A549 (cell line): ENCODE data around the gene SLC25A31. TPM values are rescaled to one million over a fixed set of nuclear protein-coding genes. Genes with fewer than 3 reads are reported as not detected.

Experiments used
- ATAC-seq, 2 experiments: fragments of 200-7000 bp in 1 of 2; fragments of >200 bp in 1 of 2; cut with Nextera tagmentation in 1 of 2; cut with Tn5 transposase in 1 of 2; 3 replicates each; pipeline versions ENCODE4 v1.8.0 to v1.9.1; 2018 to 2020; ENCODE audit warnings: mild to moderate bottlenecking in 1 of 2, moderate library complexity in 1 of 2
- CTCF ChIA-PET: fragments of 300-600 bp; sonication (Branson Sonifier 250); formaldehyde crosslinking; extraction: SDS; loops from one replicate; lab custom pipeline; 2021; ENCODE audit warnings: antibody characterized with exemption, inconsistent platforms; lab: Yijun Ruan, JAX
- POLR2A ChIA-PET: fragments of 350-600 bp; formaldehyde crosslinking; extraction: SDS; loops from one replicate; lab custom pipeline; 2021; ENCODE audit warnings: antibody characterized with exemption, inconsistent platforms; lab: Yijun Ruan, JAX
- DNase-seq, 2 experiments: peaks; one replicate each; pipeline versions ENCODE4 v3.0.0 to v3.0.0-alpha.2; 2011 to 2016; ENCODE audit warnings: low read depth in 1 of 2, low spot score in 1 of 2
- FAIRE-seq: peaks from 2 replicates; lab custom pipeline; 2011; peaks lifted over from hg19 to GRCh38; lab: Jason Lieb, UNC
- H3K27ac ChIP-seq, 2 experiments: fragments of >200 bp; sonication (Bioruptor Twin); formaldehyde crosslinking; 3 replicates each; pipeline ENCODE4 v1.5.1; 2016 to 2017
- H3K4me1 ChIP-seq: fragments of >200 bp; sonication (Bioruptor Twin); formaldehyde crosslinking; 3 replicates; pipeline ENCODE4 v1.6.1; 2016
- H3K4me2 ChIP-seq: fragments of >200 bp; sonication (Bioruptor Twin); formaldehyde crosslinking; 3 replicates; pipeline ENCODE4 v1.6.1; 2016
- H3K4me3 ChIP-seq: fragments of >200 bp; sonication (Bioruptor Twin); formaldehyde crosslinking; 3 replicates; pipeline ENCODE4 v1.5.1; 2016
- H3K9me3 ChIP-seq: fragments of >200 bp; sonication (Bioruptor Twin); formaldehyde crosslinking; 3 replicates; pipeline ENCODE4 v1.6.1; 2016
- CBX2 ChIP-seq: fragments of 200-600 bp; sonication (generic); IDR thresholded peaks from 2 replicates; pipeline ENCODE4 v1.6.1; 2016; ENCODE audit warnings: low read depth, mild to moderate bottlenecking, borderline replicate concordance
- CBX8 ChIP-seq: fragments of 200-600 bp; sonication (generic); IDR thresholded peaks from 2 replicates; pipeline ENCODE4 v1.6.1; 2016
- CEBPB ChIP-seq, 2 experiments: fragments of >200 bp in 1 of 2; sonication (Bioruptor Twin) in 1 of 2; formaldehyde crosslinking in 1 of 2; IDR thresholded peaks; 2 replicates each; pipeline ENCODE4 v1.6.1; 2012 to 2016
- CHD2 ChIP-seq: fragments of 150-350 bp; IDR thresholded peaks from 2 replicates; pipeline ENCODE4 v1.6.1; 2014; ENCODE audit warnings: low read length; ENCODE audit not compliant: partially characterized antibody
- EHF ChIP-seq: fragments of 250-450 bp; sonication (Bioruptor Pico); IDR thresholded peaks from 2 replicates; pipeline ENCODE4 v1.5.0; 2020; ENCODE audit warnings: mild to moderate bottlenecking
- EHMT2 ChIP-seq: fragments of 200-600 bp; sonication (generic); IDR thresholded peaks from 2 replicates; pipeline ENCODE4 v1.6.1; 2016; ENCODE audit warnings: antibody characterized with exemption, low read depth, mild to moderate bottlenecking, moderate library complexity
- FOSL2 ChIP-seq, 2 experiments: fragments of 450-650 bp in 1 of 2; fragments of >200 bp in 1 of 2; sonication (Bioruptor Twin) in 1 of 2; formaldehyde crosslinking; IDR thresholded peaks; 2 replicates each; pipeline versions ENCODE4 v1.5.0 to v1.6.1; 2016 to 2020; ENCODE audit warnings: mild to moderate bottlenecking in 1 of 2, moderate library complexity in 1 of 2
- FOXS1 ChIP-seq: fragments of 250-450 bp; sonication (Bioruptor Pico); IDR thresholded peaks from 2 replicates; pipeline ENCODE4 v1.5.0; 2020; ENCODE audit warnings: mild to moderate bottlenecking, moderate library complexity
- GATA3 ChIP-seq: IDR thresholded peaks from 2 replicates; pipeline ENCODE4 v1.6.1; 2012; ENCODE audit warnings: borderline replicate concordance
- HEYL ChIP-seq: fragments of 250-450 bp; sonication (Bioruptor Pico); IDR thresholded peaks from 2 replicates; pipeline ENCODE4 v1.8.0; 2021; ENCODE audit warnings: mild to moderate bottlenecking, moderate library complexity
- HOXA7 ChIP-seq: fragments of 250-450 bp; sonication (Bioruptor Pico); IDR thresholded peaks from 2 replicates; pipeline ENCODE4 v1.5.0; 2020; ENCODE audit warnings: mild to moderate bottlenecking, moderate library complexity
- HOXB13 ChIP-seq: fragments of 250-450 bp; sonication (Bioruptor Pico); IDR thresholded peaks from 2 replicates; pipeline ENCODE4 v1.5.0; 2020; ENCODE audit warnings: low read depth, mild to moderate bottlenecking, moderate library complexity
- HOXB5 ChIP-seq: fragments of 250-450 bp; sonication (Bioruptor Pico); IDR thresholded peaks from 2 replicates; pipeline ENCODE4 v1.5.0; 2020; ENCODE audit warnings: mild to moderate bottlenecking, moderate library complexity
- KDM1A ChIP-seq: fragments of 200-600 bp; sonication (generic); IDR thresholded peaks from 2 replicates; pipeline ENCODE4 v1.6.1; 2016; ENCODE audit warnings: low read depth, mild to moderate bottlenecking
- KDM5A ChIP-seq: fragments of 200-600 bp; sonication (generic); IDR thresholded peaks from 2 replicates; pipeline ENCODE4 v1.6.1; 2016; ENCODE audit warnings: antibody characterized with exemption, mild to moderate bottlenecking
- NFE2L2 ChIP-seq: fragments of 150-350 bp; conservative IDR thresholded peaks from 2 replicates; pipeline ENCODE4 v1.6.1; 2014; ENCODE audit warnings: low read length
- NPAS2 ChIP-seq: fragments of 250-450 bp; sonication (Bioruptor Pico); IDR thresholded peaks from 2 replicates; pipeline ENCODE4 v1.8.0; 2022; ENCODE audit warnings: mild to moderate bottlenecking, moderate library complexity, borderline replicate concordance
- POLR2AphosphoS2 ChIP-seq: conservative IDR thresholded peaks from 2 replicates; pipeline ENCODE4 v1.6.1; 2012; ENCODE audit warnings: low read length, improper control_type of control experiment, inconsistent platforms
- RAD21 ChIP-seq, 2 experiments: fragments of >200 bp in 1 of 2; sonication (Bioruptor Twin) in 1 of 2; formaldehyde crosslinking in 1 of 2; IDR thresholded peaks in 1 of 2; conservative IDR thresholded peaks in 1 of 2; 2 replicates in 1 of 2; 3 replicates in 1 of 2; pipeline ENCODE4 v1.6.1; 2012 to 2018; ENCODE audit warnings: inconsistent platforms in 1 of 2
- RARB ChIP-seq: fragments of 250-450 bp; sonication (Bioruptor Pico); IDR thresholded peaks from 2 replicates; pipeline ENCODE4 v1.8.0; 2021; ENCODE audit warnings: mild to moderate bottlenecking, moderate library complexity
- RNF2 ChIP-seq: fragments of 200-600 bp; sonication (generic); IDR thresholded peaks from 2 replicates; pipeline ENCODE4 v1.6.1; 2016; ENCODE audit warnings: low read depth, mild to moderate bottlenecking, antibody characterized with exemption, moderate library complexity, borderline replicate concordance
- SMC3 ChIP-seq: fragments of >200 bp; sonication (Bioruptor Twin); formaldehyde crosslinking; IDR thresholded peaks from 3 replicates; pipeline ENCODE4 v1.6.1; 2018; ENCODE audit warnings: inconsistent platforms
- TFCP2L1 ChIP-seq: fragments of 250-450 bp; sonication (Bioruptor Pico); IDR thresholded peaks from 2 replicates; pipeline ENCODE4 v1.5.0; 2021; ENCODE audit warnings: mild to moderate bottlenecking
- WGBS: methylation state at CpG from one replicate; pipeline ENCODE4 v1.1.6; 2017; ENCODE audit errors: missing lambda C conversion rate; 5-methylcytosine and 5-hydroxymethylcytosine counted together
- polyA plus RNA-seq, 4 experiments: library from polyadenylated mRNA; depleted of rRNA in 3 of 4; stranded (reverse); fragments of >200 nt; fragmentation: RNase III in 1 of 4; extraction: RNeasy Plus Mini Kit Qiagen cat#74134 plus additional on column Dnase treatment in 1 of 4; gene quantifications; 2 replicates in 3 of 4; 3 replicates in 1 of 4; pipeline ENCODE4 v1.2.3, GENCODE V29; 2011 to 2017
- TF ChIP-seq, protein P1 (sequence below): fragments of >200 bp; sonication (Bioruptor Twin); formaldehyde crosslinking; IDR thresholded peaks from 2 replicates; pipeline ENCODE4 v1.6.1; 2016
- TF ChIP-seq, protein P2 (sequence below): fragments of 200-600 bp; sonication (generic); IDR thresholded peaks from 2 replicates; pipeline ENCODE4 v1.6.1; 2016; ENCODE audit warnings: antibody characterized with exemption, mild to moderate bottlenecking, moderate library complexity
- TF ChIP-seq, protein P3 (sequence below): fragments of 250-450 bp; sonication (Bioruptor Pico); IDR thresholded peaks from 2 replicates; pipeline ENCODE4 v1.5.0; 2020; ENCODE audit warnings: low read depth, mild to moderate bottlenecking, moderate library complexity
- TF ChIP-seq, protein P4 (sequence below): fragments of 450-650 bp; IDR thresholded peaks from 2 replicates; pipeline ENCODE4 v1.6.1; 2014; ENCODE audit warnings: antibody characterized with exemption

SLC25A31 gene
- polyA plus RNA-seq, 2 of the 4 experiments (the other 2 are of a cell fraction), result not detected

DNA sequence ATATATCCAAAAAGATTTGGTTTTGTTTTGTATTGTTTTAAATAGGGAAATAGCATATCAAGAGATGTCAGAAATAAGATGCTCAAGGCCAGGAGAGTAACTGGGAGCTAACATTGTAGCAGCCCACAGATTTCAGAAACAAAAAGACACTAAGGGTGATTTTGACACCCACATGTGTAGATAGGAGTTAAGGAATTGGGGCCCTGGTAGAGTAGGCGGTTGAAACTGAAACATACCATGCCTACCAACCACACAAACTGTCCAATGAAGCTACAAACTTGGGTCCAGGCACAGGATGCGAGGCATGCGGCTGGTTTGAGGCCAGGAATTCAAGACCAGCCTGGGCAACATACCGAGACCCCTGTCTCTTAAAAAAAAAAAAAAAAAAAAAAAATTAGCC lies 45.6 kb downstream of the SLC25A31 start:
- POLR2A ChIA-PET, result no interaction called here

DNA sequence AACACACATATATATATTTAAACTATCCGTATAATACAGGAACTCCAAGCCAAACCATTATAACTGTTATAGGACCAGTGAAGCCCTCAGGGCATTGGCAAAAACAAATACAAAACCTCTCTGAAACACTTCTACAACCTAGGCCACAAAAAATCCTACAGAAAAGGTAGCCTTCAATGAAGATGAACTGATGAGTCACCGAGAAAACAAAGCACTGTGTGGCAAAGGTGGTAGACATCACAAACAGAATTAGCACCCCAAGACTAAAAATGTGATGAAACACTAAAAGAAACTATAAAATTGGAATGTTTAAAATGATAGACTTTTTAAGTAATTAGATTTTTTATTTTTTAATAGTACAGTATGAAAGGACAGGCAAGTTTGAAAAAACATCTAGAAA lies 46.4 kb downstream of the SLC25A31 start:
- Histone ChIP-seq H3K9me3 (no peaks in the 10 kb centered on the region), H3K4me2 (no peak overlapping the region; the same call in 2 of the 3 replicates), H3K4me3 (no peak overlapping the region), H3K4me1 (peaks cover 6% of the 10 kb centered on the region; the same call in 1 of the 3 replicates), H3K27ac (no peak overlapping the region)
- CTCF ChIA-PET, result no interaction called here
- POLR2A ChIA-PET, result no interaction called here
- WGBS, result 48% methylated on average over 2 of the region's 2 CpGs
- no peak for FAIRE-seq
- ATAC-seq, result no peak
- TF ChIP-seq, protein P1, sequence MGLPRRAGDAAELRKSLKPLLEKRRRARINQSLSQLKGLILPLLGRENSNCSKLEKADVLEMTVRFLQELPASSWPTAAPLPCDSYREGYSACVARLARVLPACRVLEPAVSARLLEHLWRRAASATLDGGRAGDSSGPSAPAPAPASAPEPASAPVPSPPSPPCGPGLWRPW, result no peak
- TF ChIP-seq CBX8 (no peak), TFCP2L1 (CRISPR knock-in tag) (no peak), CEBPB (IDR thresholded peaks at IDR 0.05) (no peak), FOSL2 (IDR thresholded peaks at IDR 0.05) (no peak), FOSL2 (CRISPR knock-in tag; IDR thresholded peaks at IDR 0.05) (peak; percentile 45), FOXS1 (no peak)
- TF ChIP-seq, protein P2, sequence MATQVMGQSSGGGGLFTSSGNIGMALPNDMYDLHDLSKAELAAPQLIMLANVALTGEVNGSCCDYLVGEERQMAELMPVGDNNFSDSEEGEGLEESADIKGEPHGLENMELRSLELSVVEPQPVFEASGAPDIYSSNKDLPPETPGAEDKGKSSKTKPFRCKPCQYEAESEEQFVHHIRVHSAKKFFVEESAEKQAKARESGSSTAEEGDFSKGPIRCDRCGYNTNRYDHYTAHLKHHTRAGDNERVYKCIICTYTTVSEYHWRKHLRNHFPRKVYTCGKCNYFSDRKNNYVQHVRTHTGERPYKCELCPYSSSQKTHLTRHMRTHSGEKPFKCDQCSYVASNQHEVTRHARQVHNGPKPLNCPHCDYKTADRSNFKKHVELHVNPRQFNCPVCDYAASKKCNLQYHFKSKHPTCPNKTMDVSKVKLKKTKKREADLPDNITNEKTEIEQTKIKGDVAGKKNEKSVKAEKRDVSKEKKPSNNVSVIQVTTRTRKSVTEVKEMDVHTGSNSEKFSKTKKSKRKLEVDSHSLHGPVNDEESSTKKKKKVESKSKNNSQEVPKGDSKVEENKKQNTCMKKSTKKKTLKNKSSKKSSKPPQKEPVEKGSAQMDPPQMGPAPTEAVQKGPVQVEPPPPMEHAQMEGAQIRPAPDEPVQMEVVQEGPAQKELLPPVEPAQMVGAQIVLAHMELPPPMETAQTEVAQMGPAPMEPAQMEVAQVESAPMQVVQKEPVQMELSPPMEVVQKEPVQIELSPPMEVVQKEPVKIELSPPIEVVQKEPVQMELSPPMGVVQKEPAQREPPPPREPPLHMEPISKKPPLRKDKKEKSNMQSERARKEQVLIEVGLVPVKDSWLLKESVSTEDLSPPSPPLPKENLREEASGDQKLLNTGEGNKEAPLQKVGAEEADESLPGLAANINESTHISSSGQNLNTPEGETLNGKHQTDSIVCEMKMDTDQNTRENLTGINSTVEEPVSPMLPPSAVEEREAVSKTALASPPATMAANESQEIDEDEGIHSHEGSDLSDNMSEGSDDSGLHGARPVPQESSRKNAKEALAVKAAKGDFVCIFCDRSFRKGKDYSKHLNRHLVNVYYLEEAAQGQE, result no peak
- no peak for DNase-seq

More for the DNA sequence above, 45.6 kb downstream of the SLC25A31 start:
- Histone ChIP-seq H3K4me2 (no peak overlapping the region; the same call in 2 of the 3 replicates), H3K4me3 (no peak overlapping the region), H3K4me1 (peaks cover 6% of the 10 kb centered on the region; the same call in 1 of the 3 replicates), H3K9me3 (no peaks in the 10 kb centered on the region), H3K27ac (no peak overlapping the region)
- WGBS, result 92% methylated on average over 4 of the region's 4 CpGs
- DNase-seq (no peak), FAIRE-seq (no peak), ATAC-seq (no peak)
- CTCF ChIA-PET, result no interaction called here
- TF ChIP-seq HOXB5 (CRISPR knock-in tag) (no peak), EHMT2 (no peak), SMC3 (no peak), KDM1A (no peak), EHF (CRISPR knock-in tag) (no peak)

DNA sequence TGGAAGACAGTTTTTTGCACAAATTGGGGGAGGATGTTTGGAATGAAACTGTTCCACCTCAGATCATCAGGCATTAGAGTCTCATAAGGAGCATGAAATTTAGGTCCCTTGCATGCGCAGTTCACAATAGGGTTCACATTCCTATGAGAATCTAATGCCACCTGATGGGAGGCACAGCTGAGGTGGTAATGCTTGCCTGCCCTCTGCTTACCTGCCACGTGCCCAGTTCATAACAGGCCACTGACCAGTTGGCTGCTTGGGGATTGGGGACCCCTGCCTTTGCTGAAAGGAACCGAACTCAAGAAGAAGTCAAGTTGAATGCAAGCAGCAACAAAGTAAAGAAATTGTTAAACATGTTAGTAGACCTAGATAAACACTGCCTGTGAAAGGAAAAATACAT lies 47.3 kb downstream of the SLC25A31 start:
- POLR2A ChIA-PET, result no interaction called here
- H3K4me1 ChIP-seq, result peaks cover 6% of the 10 kb centered on the region; the same call in 1 of the 3 replicates
- WGBS, result 65% methylated on average over 2 of the region's 3 CpGs
- ATAC-seq, result no peak
- H3K27ac ChIP-seq, result no peak overlapping the region
- H3K4me3 ChIP-seq, result no peak overlapping the region
- H3K9me3 ChIP-seq, result no peaks in the 10 kb centered on the region
- DNase-seq, result no peak
- TF ChIP-seq RAD21 (conservative IDR thresholded peaks at IDR 0.05 in 1 of 2, IDR thresholded peaks at IDR 0.05 in 1 of 2), result no peak
- TF ChIP-seq, protein P3, sequence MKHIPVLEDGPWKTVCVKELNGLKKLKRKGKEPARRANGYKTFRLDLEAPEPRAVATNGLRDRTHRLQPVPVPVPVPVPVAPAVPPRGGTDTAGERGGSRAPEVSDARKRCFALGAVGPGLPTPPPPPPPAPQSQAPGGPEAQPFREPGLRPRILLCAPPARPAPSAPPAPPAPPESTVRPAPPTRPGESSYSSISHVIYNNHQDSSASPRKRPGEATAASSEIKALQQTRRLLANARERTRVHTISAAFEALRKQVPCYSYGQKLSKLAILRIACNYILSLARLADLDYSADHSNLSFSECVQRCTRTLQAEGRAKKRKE (CRISPR knock-in tag), result no peak
- no peak for TF ChIP-seq KDM5A
- TF ChIP-seq, protein P4, sequence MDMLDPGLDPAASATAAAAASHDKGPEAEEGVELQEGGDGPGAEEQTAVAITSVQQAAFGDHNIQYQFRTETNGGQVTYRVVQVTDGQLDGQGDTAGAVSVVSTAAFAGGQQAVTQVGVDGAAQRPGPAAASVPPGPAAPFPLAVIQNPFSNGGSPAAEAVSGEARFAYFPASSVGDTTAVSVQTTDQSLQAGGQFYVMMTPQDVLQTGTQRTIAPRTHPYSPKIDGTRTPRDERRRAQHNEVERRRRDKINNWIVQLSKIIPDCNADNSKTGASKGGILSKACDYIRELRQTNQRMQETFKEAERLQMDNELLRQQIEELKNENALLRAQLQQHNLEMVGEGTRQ, result no peak
- TF ChIP-seq EHMT2, result no peak
- no peak for TF ChIP-seq CBX8
- TF ChIP-seq NPAS2, result no peak
- TF ChIP-seq GATA3, result no peak
- TF ChIP-seq CBX2, result no peak
- no peak for TF ChIP-seq TFCP2L1 (CRISPR knock-in tag)
- TF ChIP-seq POLR2AphosphoS2, result no peak
- TF ChIP-seq HOXA7 (CRISPR knock-in tag), result no peak
- no peak for TF ChIP-seq RNF2
- no peak for TF ChIP-seq HOXB13 (CRISPR knock-in tag)
- TF ChIP-seq RARB (CRISPR knock-in tag), result no peak
- TF ChIP-seq HEYL, result no peak
- TF ChIP-seq NFE2L2, result no peak
- no peak for TF ChIP-seq CHD2
- TF ChIP-seq, protein P1, result no peak
- H3K4me2 ChIP-seq, result no peak overlapping the region
- no peak for FAIRE-seq
- CTCF ChIA-PET, result no interaction called here
